HEK293 (cell line): ENCODE measurements around the gene GPT2.

Experiments used
- FEZF1 ChIP-seq: fragments of 450-650 bp; formaldehyde crosslinking; IDR thresholded peaks from 2 replicates; pipeline ENCODE4 v1.5.1; 2016; ENCODE audit warnings: missing biosample characterization, missing genetic modification characterization
- KLF9 ChIP-seq: fragments of 450-650 bp; formaldehyde crosslinking; IDR thresholded peaks from 2 replicates; pipeline ENCODE4 v1.5.1; 2016; ENCODE audit warnings: missing biosample characterization, missing genetic modification characterization, low read depth
- MEIS1 ChIP-seq: sonication (generic); formaldehyde crosslinking; IDR thresholded peaks from 2 replicates; pipeline ENCODE4 v1.8.1; 2022; ENCODE audit warnings: missing genetic modification reagents, mild to moderate bottlenecking, borderline replicate concordance
- OVOL3 ChIP-seq: fragments of 450-650 bp; formaldehyde crosslinking; IDR thresholded peaks from 2 replicates; pipeline ENCODE4 v1.5.1; 2016; ENCODE audit warnings: missing biosample characterization, missing genetic modification characterization
- PATZ1 ChIP-seq: fragments of 450-650 bp; formaldehyde crosslinking; IDR thresholded peaks from 2 replicates; pipeline ENCODE4 v1.5.1; 2016; ENCODE audit warnings: missing biosample characterization, missing genetic modification characterization
- ZFP41 ChIP-seq: fragments of 450-650 bp; formaldehyde crosslinking; IDR thresholded peaks from 2 replicates; pipeline ENCODE4 v1.5.1; 2016; ENCODE audit warnings: missing biosample characterization, missing genetic modification characterization, borderline replicate concordance
- ZIC2 ChIP-seq: fragments of 450-650 bp; formaldehyde crosslinking; IDR thresholded peaks from 2 replicates; pipeline ENCODE4 v1.5.1; 2016; ENCODE audit warnings: missing biosample characterization, missing genetic modification characterization
- ZNF10 ChIP-seq: fragments of 450-650 bp; formaldehyde crosslinking; IDR thresholded peaks from 2 replicates; pipeline ENCODE4 v1.5.1; 2017; ENCODE audit warnings: missing biosample characterization, missing genetic modification characterization
- ZNF132 ChIP-seq: fragments of 450-650 bp; formaldehyde crosslinking; IDR thresholded peaks from 2 replicates; pipeline ENCODE4 v1.5.1; 2017; ENCODE audit warnings: missing biosample characterization, missing genetic modification characterization, borderline replicate concordance
- ZNF138 ChIP-seq: fragments of 450-650 bp; formaldehyde crosslinking; IDR thresholded peaks from 2 replicates; pipeline ENCODE4 v1.5.1; 2016; ENCODE audit warnings: missing biosample characterization, missing genetic modification characterization, borderline replicate concordance
- ZNF174 ChIP-seq: fragments of 450-650 bp; formaldehyde crosslinking; IDR thresholded peaks from 2 replicates; pipeline ENCODE4 v1.5.0; 2017; ENCODE audit warnings: missing biosample characterization, mild to moderate bottlenecking, missing genetic modification characterization
- ZNF184 ChIP-seq: fragments of 450-650 bp; IDR thresholded peaks from 2 replicates; pipeline ENCODE4 v1.5.1; 2018; ENCODE audit warnings: missing biosample characterization, mild to moderate bottlenecking, missing genetic modification characterization
- ZNF202 ChIP-seq: fragments of 450-650 bp; formaldehyde crosslinking; IDR thresholded peaks from 2 replicates; pipeline ENCODE4 v1.5.1; 2016; ENCODE audit warnings: missing biosample characterization, missing genetic modification characterization, borderline replicate concordance
- ZNF335 ChIP-seq: fragments of 450-650 bp; formaldehyde crosslinking; conservative IDR thresholded peaks from 2 replicates; pipeline ENCODE4 v1.5.1; 2016; ENCODE audit warnings: missing biosample characterization, missing genetic modification characterization
- ZNF529 ChIP-seq: fragments of 450-650 bp; formaldehyde crosslinking; IDR thresholded peaks from 2 replicates; pipeline ENCODE4 v1.5.1; 2017; ENCODE audit warnings: missing genetic modification characterization, missing biosample characterization; ENCODE audit not compliant: insufficient replicate concordance
- ZNF549 ChIP-seq: fragments of 450-650 bp; IDR thresholded peaks from 2 replicates; pipeline ENCODE4 v1.5.1; 2018; ENCODE audit warnings: missing biosample characterization, missing genetic modification characterization, mild to moderate bottlenecking, inconsistent platforms, moderate library complexity
- ZNF555 ChIP-seq: fragments of 450-650 bp; formaldehyde crosslinking; conservative IDR thresholded peaks from 2 replicates; pipeline ENCODE4 v1.5.1; 2017; ENCODE audit warnings: missing biosample characterization, mild to moderate bottlenecking, missing genetic modification characterization, inconsistent platforms
- ZNF558 ChIP-seq: fragments of 450-650 bp; formaldehyde crosslinking; IDR thresholded peaks from 2 replicates; pipeline ENCODE4 v1.5.1; 2016; ENCODE audit warnings: missing biosample characterization, missing genetic modification characterization
- ZNF571 ChIP-seq: fragments of 450-650 bp; formaldehyde crosslinking; IDR thresholded peaks from 2 replicates; pipeline ENCODE4 v1.5.0; 2017; ENCODE audit warnings: missing biosample characterization, missing genetic modification characterization
- ZNF621 ChIP-seq: fragments of 450-650 bp; formaldehyde crosslinking; IDR thresholded peaks from 2 replicates; pipeline ENCODE4 v1.5.1; 2017; ENCODE audit warnings: missing biosample characterization, missing genetic modification characterization
- ZNF692 ChIP-seq: fragments of 450-650 bp; formaldehyde crosslinking; IDR thresholded peaks from 2 replicates; pipeline ENCODE4 v1.5.1; 2016; ENCODE audit warnings: missing biosample characterization, missing genetic modification characterization
- ZNF837 ChIP-seq: fragments of 450-650 bp; formaldehyde crosslinking; IDR thresholded peaks from 2 replicates; pipeline ENCODE4 v1.5.1; 2016; ENCODE audit warnings: missing biosample characterization, missing genetic modification characterization
- ZSCAN30 ChIP-seq: fragments of 450-650 bp; IDR thresholded peaks from 2 replicates; pipeline ENCODE4 v1.5.1; 2018; ENCODE audit warnings: missing biosample characterization, mild to moderate bottlenecking, missing genetic modification characterization, moderate library complexity
- TF ChIP-seq, protein P1 (sequence below): fragments of 450-650 bp; formaldehyde crosslinking; IDR thresholded peaks from 2 replicates; pipeline ENCODE4 v1.5.1; 2016; ENCODE audit warnings: missing biosample characterization, missing genetic modification characterization
- TF ChIP-seq, protein P2 (sequence below): fragments of 450-650 bp; formaldehyde crosslinking; IDR thresholded peaks from 2 replicates; pipeline ENCODE4 v1.5.0; 2017; ENCODE audit warnings: missing biosample characterization, missing genetic modification characterization, borderline replicate concordance
- TF ChIP-seq, protein P3 (sequence below): fragments of 450-650 bp; IDR thresholded peaks from 2 replicates; pipeline ENCODE4 v1.5.1; 2018; ENCODE audit warnings: missing biosample characterization, missing genetic modification characterization
- TF ChIP-seq, protein P4 (sequence below): fragments of 450-650 bp; formaldehyde crosslinking; IDR thresholded peaks from 2 replicates; pipeline ENCODE4 v1.5.1; 2016; ENCODE audit warnings: missing biosample characterization, missing genetic modification characterization

GPT2 gene

DNA sequence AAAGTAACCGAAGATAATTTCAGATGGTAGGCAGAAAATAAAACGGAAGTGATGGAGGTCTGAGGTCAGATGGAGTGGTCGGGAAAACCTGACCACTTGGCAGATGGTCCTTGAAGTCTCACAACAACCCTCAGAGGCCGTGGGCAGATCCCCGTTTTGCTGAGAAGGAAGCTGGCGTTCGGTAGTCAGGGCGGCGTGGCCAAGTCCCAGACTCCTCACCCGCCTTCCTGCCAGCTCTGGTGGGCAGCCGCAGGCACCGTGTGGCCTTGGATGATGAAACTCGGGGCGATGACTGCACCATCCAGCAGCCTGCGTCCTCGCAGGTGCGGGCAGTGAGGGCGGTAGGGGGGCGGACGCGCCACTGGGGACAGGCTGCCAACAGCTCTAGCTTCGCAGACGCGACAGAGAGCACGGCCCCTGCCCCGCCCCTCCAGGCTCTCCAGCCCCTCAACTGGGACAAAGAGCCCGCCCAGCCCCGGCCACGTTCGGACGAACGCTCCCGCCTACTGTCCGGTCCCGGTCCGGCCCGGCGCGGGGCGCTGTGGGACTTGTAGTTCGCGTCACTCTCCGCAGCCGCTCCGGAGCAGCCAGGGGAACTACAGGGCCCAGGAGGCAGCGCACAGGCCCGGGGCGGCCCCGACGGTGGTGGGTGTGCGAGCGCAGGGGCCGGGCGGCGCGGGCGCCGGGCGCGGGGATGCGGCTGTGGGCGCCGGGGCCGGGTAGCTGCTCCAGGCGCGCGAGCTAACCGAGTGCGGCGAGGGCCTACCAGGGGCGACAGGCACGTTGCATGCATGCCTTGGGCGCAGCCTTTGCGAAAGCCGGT is at the start of gene GPT2 (continued):
- TF ChIP-seq ZNF692 (tag by site-specific recombination) (peak; percentile 82), ZIC2 (tag by site-specific recombination) (peak; percentile 82), ZNF837 (tag by site-specific recombination) (no peak), ZNF184 (tag by site-specific recombination) (no peak), ZNF621 (tag by site-specific recombination) (no peak), MEIS1 (no peak), ZNF202 (tag by site-specific recombination) (no peak), PATZ1 (tag by site-specific recombination) (peak; percentile 99), ZNF555 (tag by site-specific recombination) (no peak), OVOL3 (no peak), ZSCAN30 (tag by site-specific recombination) (no peak), ZNF571 (no peak), ZNF529 (no peak), KLF9 (tag by site-specific recombination) (peak; percentile 95), ZNF132 (tag by site-specific recombination) (no peak), ZNF10 (tag by site-specific recombination) (peak; percentile 57; the same call in 1 of the 2 replicates), ZFP41 (tag by site-specific recombination) (no peak), ZNF138 (tag by site-specific recombination) (no peak), ZNF174 (tag by site-specific recombination) (no peak), ZNF335 (peak; percentile 68), ZNF549 (no peak), ZNF558 (no peak), FEZF1 (tag by site-specific recombination) (no peak)
- TF ChIP-seq, protein P1, sequence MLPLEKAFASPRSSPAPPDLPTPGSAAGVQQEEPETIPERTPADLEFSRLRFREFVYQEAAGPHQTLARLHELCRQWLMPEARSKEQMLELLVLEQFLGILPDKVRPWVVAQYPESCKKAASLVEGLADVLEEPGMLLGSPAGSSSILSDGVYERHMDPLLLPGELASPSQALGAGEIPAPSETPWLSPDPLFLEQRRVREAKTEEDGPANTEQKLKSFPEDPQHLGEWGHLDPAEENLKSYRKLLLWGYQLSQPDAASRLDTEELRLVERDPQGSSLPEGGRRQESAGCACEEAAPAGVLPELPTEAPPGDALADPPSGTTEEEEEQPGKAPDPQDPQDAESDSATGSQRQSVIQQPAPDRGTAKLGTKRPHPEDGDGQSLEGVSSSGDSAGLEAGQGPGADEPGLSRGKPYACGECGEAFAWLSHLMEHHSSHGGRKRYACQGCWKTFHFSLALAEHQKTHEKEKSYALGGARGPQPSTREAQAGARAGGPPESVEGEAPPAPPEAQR (tag by site-specific recombination): no peak
- TF ChIP-seq, protein P2, sequence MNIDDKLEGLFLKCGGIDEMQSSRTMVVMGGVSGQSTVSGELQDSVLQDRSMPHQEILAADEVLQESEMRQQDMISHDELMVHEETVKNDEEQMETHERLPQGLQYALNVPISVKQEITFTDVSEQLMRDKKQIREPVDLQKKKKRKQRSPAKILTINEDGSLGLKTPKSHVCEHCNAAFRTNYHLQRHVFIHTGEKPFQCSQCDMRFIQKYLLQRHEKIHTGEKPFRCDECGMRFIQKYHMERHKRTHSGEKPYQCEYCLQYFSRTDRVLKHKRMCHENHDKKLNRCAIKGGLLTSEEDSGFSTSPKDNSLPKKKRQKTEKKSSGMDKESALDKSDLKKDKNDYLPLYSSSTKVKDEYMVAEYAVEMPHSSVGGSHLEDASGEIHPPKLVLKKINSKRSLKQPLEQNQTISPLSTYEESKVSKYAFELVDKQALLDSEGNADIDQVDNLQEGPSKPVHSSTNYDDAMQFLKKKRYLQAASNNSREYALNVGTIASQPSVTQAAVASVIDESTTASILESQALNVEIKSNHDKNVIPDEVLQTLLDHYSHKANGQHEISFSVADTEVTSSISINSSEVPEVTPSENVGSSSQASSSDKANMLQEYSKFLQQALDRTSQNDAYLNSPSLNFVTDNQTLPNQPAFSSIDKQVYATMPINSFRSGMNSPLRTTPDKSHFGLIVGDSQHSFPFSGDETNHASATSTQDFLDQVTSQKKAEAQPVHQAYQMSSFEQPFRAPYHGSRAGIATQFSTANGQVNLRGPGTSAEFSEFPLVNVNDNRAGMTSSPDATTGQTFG (tag by site-specific recombination): no peak
- TF ChIP-seq, protein P3, sequence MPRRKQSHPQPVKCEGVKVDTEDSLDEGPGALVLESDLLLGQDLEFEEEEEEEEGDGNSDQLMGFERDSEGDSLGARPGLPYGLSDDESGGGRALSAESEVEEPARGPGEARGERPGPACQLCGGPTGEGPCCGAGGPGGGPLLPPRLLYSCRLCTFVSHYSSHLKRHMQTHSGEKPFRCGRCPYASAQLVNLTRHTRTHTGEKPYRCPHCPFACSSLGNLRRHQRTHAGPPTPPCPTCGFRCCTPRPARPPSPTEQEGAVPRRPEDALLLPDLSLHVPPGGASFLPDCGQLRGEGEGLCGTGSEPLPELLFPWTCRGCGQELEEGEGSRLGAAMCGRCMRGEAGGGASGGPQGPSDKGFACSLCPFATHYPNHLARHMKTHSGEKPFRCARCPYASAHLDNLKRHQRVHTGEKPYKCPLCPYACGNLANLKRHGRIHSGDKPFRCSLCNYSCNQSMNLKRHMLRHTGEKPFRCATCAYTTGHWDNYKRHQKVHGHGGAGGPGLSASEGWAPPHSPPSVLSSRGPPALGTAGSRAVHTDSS (tag by site-specific recombination): no peak
- TF ChIP-seq, protein P4, sequence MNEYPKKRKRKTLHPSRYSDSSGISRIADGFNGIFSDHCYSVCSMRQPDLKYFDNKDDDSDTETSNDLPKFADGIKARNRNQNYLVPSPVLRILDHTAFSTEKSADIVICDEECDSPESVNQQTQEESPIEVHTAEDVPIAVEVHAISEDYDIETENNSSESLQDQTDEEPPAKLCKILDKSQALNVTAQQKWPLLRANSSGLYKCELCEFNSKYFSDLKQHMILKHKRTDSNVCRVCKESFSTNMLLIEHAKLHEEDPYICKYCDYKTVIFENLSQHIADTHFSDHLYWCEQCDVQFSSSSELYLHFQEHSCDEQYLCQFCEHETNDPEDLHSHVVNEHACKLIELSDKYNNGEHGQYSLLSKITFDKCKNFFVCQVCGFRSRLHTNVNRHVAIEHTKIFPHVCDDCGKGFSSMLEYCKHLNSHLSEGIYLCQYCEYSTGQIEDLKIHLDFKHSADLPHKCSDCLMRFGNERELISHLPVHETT (tag by site-specific recombination): no peak
